Measurements from ENCODE around the gene CCSER1.

The CCSER1 gene

DNA sequence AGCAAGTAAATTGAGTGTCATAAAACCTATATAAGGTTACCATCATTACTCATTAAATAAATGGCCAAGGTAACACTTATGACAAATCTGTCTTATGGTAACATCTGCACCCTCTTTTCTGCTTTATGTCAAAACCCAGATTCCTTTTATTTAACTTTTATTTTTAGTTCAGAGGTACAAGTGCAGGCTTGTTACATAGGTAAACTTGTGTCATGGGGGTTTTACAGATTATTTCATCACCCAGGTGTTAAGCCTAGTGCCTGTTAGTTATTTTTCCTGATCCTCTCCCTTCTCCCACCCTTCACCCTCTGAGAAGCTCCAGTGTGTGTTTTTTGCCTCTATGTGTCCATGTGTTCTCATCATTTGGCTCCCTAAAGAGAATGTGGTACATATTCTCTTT, 930.7 kb downstream of the CCSER1 start:
- no peaks in the 10 kb centered on the region for H4K20me1 ChIP-seq (ENCODE audit: low read depth, low read length)
- H3K9me2 ChIP-seq (replicated peaks; ENCODE audit: insufficient read depth, low read length): no peaks in the 10 kb centered on the region
- H3K27ac ChIP-seq (ENCODE audit: low read depth, low read length): no peak overlapping the region
- H3K4me2 ChIP-seq (ENCODE audit: low read depth, low read length, poor library complexity, severe bottlenecking): no peak overlapping the region
- no peaks in the 10 kb centered on the region for H3K27me3 ChIP-seq (ENCODE audit: low read length)
- TF ChIP-seq, protein P1, sequence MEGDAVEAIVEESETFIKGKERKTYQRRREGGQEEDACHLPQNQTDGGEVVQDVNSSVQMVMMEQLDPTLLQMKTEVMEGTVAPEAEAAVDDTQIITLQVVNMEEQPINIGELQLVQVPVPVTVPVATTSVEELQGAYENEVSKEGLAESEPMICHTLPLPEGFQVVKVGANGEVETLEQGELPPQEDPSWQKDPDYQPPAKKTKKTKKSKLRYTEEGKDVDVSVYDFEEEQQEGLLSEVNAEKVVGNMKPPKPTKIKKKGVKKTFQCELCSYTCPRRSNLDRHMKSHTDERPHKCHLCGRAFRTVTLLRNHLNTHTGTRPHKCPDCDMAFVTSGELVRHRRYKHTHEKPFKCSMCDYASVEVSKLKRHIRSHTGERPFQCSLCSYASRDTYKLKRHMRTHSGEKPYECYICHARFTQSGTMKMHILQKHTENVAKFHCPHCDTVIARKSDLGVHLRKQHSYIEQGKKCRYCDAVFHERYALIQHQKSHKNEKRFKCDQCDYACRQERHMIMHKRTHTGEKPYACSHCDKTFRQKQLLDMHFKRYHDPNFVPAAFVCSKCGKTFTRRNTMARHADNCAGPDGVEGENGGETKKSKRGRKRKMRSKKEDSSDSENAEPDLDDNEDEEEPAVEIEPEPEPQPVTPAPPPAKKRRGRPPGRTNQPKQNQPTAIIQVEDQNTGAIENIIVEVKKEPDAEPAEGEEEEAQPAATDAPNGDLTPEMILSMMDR (IDR thresholded peaks at IDR 0.05; ENCODE audit: insufficient read depth, low read length, poor library complexity, severe bottlenecking): no peak
- TF ChIP-seq EZH2phosphoT487 (conservative IDR thresholded peaks at IDR 0.05; ENCODE audit: low read length): no peak
- no peak overlapping the region for H3K9ac ChIP-seq (ENCODE audit: low read length)
- H3K79me2 ChIP-seq (ENCODE audit: insufficient read depth, low read length): no peaks in the 10 kb centered on the region
- H3F3A ChIP-seq (ENCODE audit: insufficient read depth): no peaks in the 10 kb centered on the region
- H3K4me3 ChIP-seq (ENCODE audit: insufficient read depth, low read length, poor library complexity, severe bottlenecking): no peak overlapping the region
- H2AFZ ChIP-seq (ENCODE audit: low read depth, low read length, severe bottlenecking): no peak overlapping the region
- no peaks in the 10 kb centered on the region for H3K36me3 ChIP-seq (ENCODE audit: low read length)
- no peaks in the 10 kb centered on the region for H3K9me3 ChIP-seq (ENCODE audit: insufficient read depth, low read length)

DNA sequence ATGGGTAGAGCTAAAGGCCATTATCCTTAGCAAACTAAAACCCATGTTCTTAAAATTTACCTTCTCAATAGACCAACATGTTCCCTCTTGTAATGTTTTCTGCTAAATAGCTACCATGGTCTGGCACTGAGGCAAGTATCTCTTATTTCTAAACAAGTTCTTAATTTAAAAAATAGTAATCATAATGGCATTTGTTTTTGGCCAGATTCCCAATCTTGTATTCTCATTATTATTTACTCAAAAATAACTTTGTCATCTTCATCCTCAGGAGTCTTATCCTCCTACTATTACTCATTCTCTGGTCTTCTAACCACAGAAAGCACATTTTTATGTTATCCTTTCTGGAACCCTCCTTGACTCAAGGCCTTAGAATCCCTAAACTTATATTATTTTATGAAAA, 931.2 kb downstream of the CCSER1 start:
- Histone ChIP-seq H3K79me2 (ENCODE audit: insufficient read depth, low read length) (no peaks in the 10 kb centered on the region), H3K9me3 (ENCODE audit: insufficient read depth, low read length) (no peaks in the 10 kb centered on the region), H3K9me2 (replicated peaks; ENCODE audit: insufficient read depth, low read length) (no peaks in the 10 kb centered on the region), H3K27ac (ENCODE audit: low read depth, low read length) (no peak overlapping the region), H3K4me3 (ENCODE audit: insufficient read depth, low read length, poor library complexity, severe bottlenecking) (no peak overlapping the region), H3F3A (ENCODE audit: insufficient read depth) (no peaks in the 10 kb centered on the region), H3K9ac (ENCODE audit: low read length) (no peak overlapping the region), H3K36me3 (ENCODE audit: low read length) (no peaks in the 10 kb centered on the region), H3K27me3 (ENCODE audit: low read length) (no peaks in the 10 kb centered on the region), H3K4me2 (ENCODE audit: low read depth, low read length, poor library complexity, severe bottlenecking) (no peak overlapping the region), H4K20me1 (ENCODE audit: low read depth, low read length) (no peaks in the 10 kb centered on the region), H2AFZ (ENCODE audit: low read depth, low read length, severe bottlenecking) (no peak overlapping the region)
- TF ChIP-seq EZH2phosphoT487 (conservative IDR thresholded peaks at IDR 0.05; ENCODE audit: low read length): no peak
- TF ChIP-seq, protein P1 (IDR thresholded peaks at IDR 0.05; ENCODE audit: insufficient read depth, low read length, poor library complexity, severe bottlenecking): no peak

DNA sequence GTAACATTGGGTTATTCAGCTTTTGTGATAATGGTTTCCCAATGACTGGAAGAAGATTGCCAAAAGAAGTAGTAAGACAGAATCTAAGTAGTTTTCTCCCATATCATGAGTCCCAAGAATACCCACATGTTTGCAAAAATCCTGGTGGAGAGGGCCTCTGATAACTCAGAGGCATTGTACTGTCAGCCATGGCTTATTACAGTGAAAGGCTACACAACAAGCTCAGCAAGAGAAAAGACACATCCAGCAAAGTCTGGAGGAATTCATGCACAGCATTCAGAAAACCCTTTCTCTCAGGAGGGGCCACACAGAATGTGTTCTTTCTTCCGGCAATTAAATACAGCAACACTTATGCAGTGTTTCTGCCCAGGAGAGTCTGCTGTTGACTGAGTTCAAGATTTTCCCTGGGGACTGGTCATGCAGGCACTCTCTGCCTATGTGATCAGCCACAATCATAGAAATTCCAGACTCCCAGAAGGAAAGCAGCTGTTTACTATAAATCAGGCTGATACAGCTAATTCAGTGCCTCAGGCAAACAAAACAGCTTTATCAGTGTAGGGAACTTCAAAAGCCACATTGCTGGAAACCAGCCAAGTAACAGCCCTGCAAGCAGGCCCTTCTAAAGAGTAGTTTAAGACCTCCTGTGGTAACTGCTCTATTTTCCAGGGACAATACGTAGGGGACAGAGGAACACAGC, 937.1 kb downstream of the CCSER1 start:
- H3K4me2 ChIP-seq (ENCODE audit: low read depth, low read length, poor library complexity, severe bottlenecking): no peak overlapping the region
- no peaks in the 10 kb centered on the region for H4K20me1 ChIP-seq (ENCODE audit: low read depth, low read length)

More for the DNA sequence above, 937.1 kb downstream of the CCSER1 start:
- Histone ChIP-seq H3K9ac (ENCODE audit: low read length) (no peak overlapping the region), H3K4me3 (ENCODE audit: insufficient read depth, low read length, poor library complexity, severe bottlenecking) (no peak overlapping the region), H3K36me3 (ENCODE audit: low read length) (no peaks in the 10 kb centered on the region), H3K27ac (ENCODE audit: low read depth, low read length) (no peak overlapping the region), H3K9me3 (ENCODE audit: insufficient read depth, low read length) (no peaks in the 10 kb centered on the region), H3F3A (ENCODE audit: insufficient read depth) (no peaks in the 10 kb centered on the region), H3K79me2 (ENCODE audit: insufficient read depth, low read length) (no peaks in the 10 kb centered on the region), H3K9me2 (replicated peaks; ENCODE audit: insufficient read depth, low read length) (no peaks in the 10 kb centered on the region), H2AFZ (ENCODE audit: low read depth, low read length, severe bottlenecking) (no peak overlapping the region), H3K27me3 (ENCODE audit: low read length) (no peaks in the 10 kb centered on the region)
- TF ChIP-seq, protein P1 (IDR thresholded peaks at IDR 0.05; ENCODE audit: insufficient read depth, low read length, poor library complexity, severe bottlenecking): no peak
- TF ChIP-seq EZH2phosphoT487 (conservative IDR thresholded peaks at IDR 0.05; ENCODE audit: low read length): no peak

Measured in SU-DHL-6 (cell line).